ENCODE results near the gene CYSTM1.

DNA sequence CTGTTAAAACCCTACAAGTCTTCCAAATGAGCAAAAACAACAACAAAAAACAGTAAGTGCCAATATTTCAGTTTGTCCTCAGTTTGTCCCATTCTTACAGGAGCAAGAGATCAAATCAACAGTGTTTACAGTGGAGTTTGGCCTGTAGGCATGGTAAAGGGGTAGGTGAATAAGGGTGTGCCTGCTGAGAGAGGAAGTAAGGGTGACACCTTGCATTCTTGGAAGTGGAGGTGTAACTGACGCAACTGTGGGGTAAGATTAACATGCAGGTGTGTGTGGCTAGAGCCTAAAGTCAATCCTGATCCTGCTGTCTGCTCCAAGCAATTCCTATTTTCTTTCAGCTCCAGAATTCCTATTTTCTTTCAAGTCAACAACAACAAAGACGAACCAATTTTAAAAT, 84.5 kb downstream of the CYSTM1 start:
- TF ChIP-seq, protein P1, sequence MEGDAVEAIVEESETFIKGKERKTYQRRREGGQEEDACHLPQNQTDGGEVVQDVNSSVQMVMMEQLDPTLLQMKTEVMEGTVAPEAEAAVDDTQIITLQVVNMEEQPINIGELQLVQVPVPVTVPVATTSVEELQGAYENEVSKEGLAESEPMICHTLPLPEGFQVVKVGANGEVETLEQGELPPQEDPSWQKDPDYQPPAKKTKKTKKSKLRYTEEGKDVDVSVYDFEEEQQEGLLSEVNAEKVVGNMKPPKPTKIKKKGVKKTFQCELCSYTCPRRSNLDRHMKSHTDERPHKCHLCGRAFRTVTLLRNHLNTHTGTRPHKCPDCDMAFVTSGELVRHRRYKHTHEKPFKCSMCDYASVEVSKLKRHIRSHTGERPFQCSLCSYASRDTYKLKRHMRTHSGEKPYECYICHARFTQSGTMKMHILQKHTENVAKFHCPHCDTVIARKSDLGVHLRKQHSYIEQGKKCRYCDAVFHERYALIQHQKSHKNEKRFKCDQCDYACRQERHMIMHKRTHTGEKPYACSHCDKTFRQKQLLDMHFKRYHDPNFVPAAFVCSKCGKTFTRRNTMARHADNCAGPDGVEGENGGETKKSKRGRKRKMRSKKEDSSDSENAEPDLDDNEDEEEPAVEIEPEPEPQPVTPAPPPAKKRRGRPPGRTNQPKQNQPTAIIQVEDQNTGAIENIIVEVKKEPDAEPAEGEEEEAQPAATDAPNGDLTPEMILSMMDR (IDR thresholded peaks at IDR 0.05; ENCODE audit: low read depth, low read length, poor library complexity, severe bottlenecking), result no peak
- no peak for TF ChIP-seq EZH2phosphoT487 (IDR thresholded peaks at IDR 0.05; ENCODE audit: borderline replicate concordance, low read length)

Data from DOHH2 (cell line).